ENCODE results near the gene SLC13A2.

The SLC13A2 gene

GRCh38 chr17:28493460-28493859 is 20.0 kb downstream of the SLC13A2 start:
- DNase-seq = no peak

- peak; percentile 82 for DNase-seq
Measured at GRCh38 chr17:28494445-28495188, 21.2 kb downstream of the SLC13A2 start.

GRCh38 chr17:28495635-28496034 is 22.2 kb downstream of the SLC13A2 start:
- no peak for DNase-seq

GRCh38 chr17:28497931-28498330 is 24.5 kb downstream of the SLC13A2 start:
- DNase-seq = no peak

- no peak for DNase-seq
Measured at GRCh38 chr17:28498652-28499363, 25.4 kb downstream of the SLC13A2 start.

GRCh38 chr17:28499364-28499664 is 25.9 kb downstream of the SLC13A2 start:
- DNase-seq = no peak

- no peak for DNase-seq
Measured at GRCh38 chr17:28499684-28500357, 26.4 kb downstream of the SLC13A2 start.

GRCh38 chr17:28500712-28501379 is 27.4 kb downstream of the SLC13A2 start:
- no peak for DNase-seq

GRCh38 chr17:28501421-28502284 is 28.2 kb downstream of the SLC13A2 start:
- no peak for DNase-seq

GRCh38 chr17:28503420-28503819 is 30.0 kb downstream of the SLC13A2 start:
- no peak for DNase-seq

- no peak for DNase-seq
Measured at GRCh38 chr17:28505986-28506665, 32.7 kb downstream of the SLC13A2 start, which contains the start of gene FOXN1. TSS of gene FOXN1 (plus strand) at chr17:28506348. CDS start at chr17:28523970, 17,622 bp downstream.

GRCh38 chr17:28506763-28507487 is 33.5 kb downstream of the SLC13A2 start:
- DNase-seq = no peak

- DNase-seq = no peak
Measured at GRCh38 chr17:28507567-28508203, 34.2 kb downstream of the SLC13A2 start.

GRCh38 chr17:28508211-28508724 is 34.8 kb downstream of the SLC13A2 start:
- no peak for DNase-seq

GRCh38 chr17:28509789-28510188 is 36.3 kb downstream of the SLC13A2 start:
- DNase-seq = no peak

GRCh38 chr17:28511858-28512461 is 38.5 kb downstream of the SLC13A2 start:
- DNase-seq = no peak

GRCh38 chr17:28513476-28513875 is 40.0 kb downstream of the SLC13A2 start:
- no peak for DNase-seq

- no peak for DNase-seq
Measured at GRCh38 chr17:28514561-28515002, 41.1 kb downstream of the SLC13A2 start.

GRCh38 chr17:28515518-28515917 is 42.1 kb downstream of the SLC13A2 start:
- no peak for DNase-seq

- DNase-seq = no peak
Measured at GRCh38 chr17:28518132-28518531, 44.7 kb downstream of the SLC13A2 start.
